Chondrocyte (in vitro differentiated cells): Measurements from ENCODE around the gene TFF1. TPM values are rescaled to one million over a fixed set of nuclear protein-coding genes. Genes with fewer than 3 reads are reported as not detected.

Experiments used
- DNase-seq: peaks from one replicate; pipeline ENCODE4 v3.0.0; 2021; ENCODE audit warnings: mixed read lengths, low spot score
- H3K27ac Mint-ChIP-seq: one replicate; pipeline ENCODE4 v1.8.0; 2021; ENCODE audit warnings: mild to moderate bottlenecking, moderate library complexity, mixed read lengths; ENCODE audit not compliant: unreplicated experiment
- H3K27me3 Mint-ChIP-seq: 2 replicates; pipeline ENCODE4 v1.8.0; 2021; ENCODE audit warnings: low read depth, mixed read lengths
- H3K36me3 Mint-ChIP-seq: 2 replicates; pipeline ENCODE4 v1.8.0; 2021; ENCODE audit warnings: low read depth, mixed read lengths
- H3K4me1 Mint-ChIP-seq: 2 replicates; pipeline ENCODE4 v1.8.0; 2021; ENCODE audit warnings: low read depth, mild to moderate bottlenecking, mixed read lengths
- H3K4me3 Mint-ChIP-seq: one replicate; pipeline ENCODE4 v1.8.0; 2021; ENCODE audit warnings: mild to moderate bottlenecking, moderate library complexity, mixed read lengths; ENCODE audit not compliant: unreplicated experiment
- H3K9me3 Mint-ChIP-seq: 2 replicates; pipeline ENCODE4 v1.8.0; 2021; ENCODE audit warnings: low read depth, mixed read lengths
- CTCF ChIP-seq: fragments of 200-600 bp; sonication (generic); IDR thresholded peaks from 2 replicates; pipeline ENCODE4 v1.5.0; 2021; ENCODE audit warnings: antibody characterized with exemption, mild to moderate bottlenecking, moderate library complexity
- total RNA-seq: library from RNA; stranded (reverse); gene quantifications from 3 replicates; pipeline ENCODE4 v1.2.1, GENCODE V29; 2021

Gene TFF1
- total RNA-seq, 1 donor from 2014 or later, result not detected

- Mint-ChIP-seq H3K4me3 (no peak overlapping the region), H3K27ac (no peak overlapping the region), H3K9me3 (no peaks in the 10 kb centered on the region), H3K4me1 (peaks cover 12% of the 10 kb centered on the region), H3K27me3 (peaks cover 16% of the 10 kb centered on the region), H3K36me3 (no peaks in the 10 kb centered on the region)
- no peak for DNase-seq
- no peak for TF ChIP-seq CTCF
Measured at GRCh38 chr21:42319851-42320572, 46.3 kb downstream of the TFF1 start.

GRCh38 chr21:42319376-42319775 lies 47.0 kb downstream of the TFF1 start:
- Mint-ChIP-seq H3K9me3 (no peaks in the 10 kb centered on the region), H3K4me1 (peaks cover 14% of the 10 kb centered on the region), H3K4me3 (no peak overlapping the region), H3K27me3 (peaks cover 13% of the 10 kb centered on the region), H3K27ac (no peak overlapping the region), H3K36me3 (no peaks in the 10 kb centered on the region)
- TF ChIP-seq CTCF, result no peak
- no peak for DNase-seq

- no peaks in the 10 kb centered on the region for H3K9me3 Mint-ChIP-seq
- peaks cover 14% of the 10 kb centered on the region for H3K4me1 Mint-ChIP-seq
- no peaks in the 10 kb centered on the region for H3K36me3 Mint-ChIP-seq
- H3K27ac Mint-ChIP-seq, result no peak overlapping the region
- H3K4me3 Mint-ChIP-seq, result no peak overlapping the region
- TF ChIP-seq CTCF, result no peak
- DNase-seq, result no peak
- H3K27me3 Mint-ChIP-seq, result peaks cover 4% of the 10 kb centered on the region
Measured at GRCh38 chr21:42317826-42318746, 48.2 kb downstream of the TFF1 start.

- no peaks in the 10 kb centered on the region for H3K27me3 Mint-ChIP-seq
- H3K4me1 Mint-ChIP-seq, result peaks cover 14% of the 10 kb centered on the region
- no peaks in the 10 kb centered on the region for H3K9me3 Mint-ChIP-seq
- H3K36me3 Mint-ChIP-seq, result no peaks in the 10 kb centered on the region
- H3K27ac Mint-ChIP-seq, result no peak overlapping the region
- DNase-seq, result no peak
- no peak for TF ChIP-seq CTCF
- H3K4me3 Mint-ChIP-seq, result no peak overlapping the region
Measured at GRCh38 chr21:42317341-42317741, 49.0 kb downstream of the TFF1 start.

- Mint-ChIP-seq H3K4me1 (peaks cover 14% of the 10 kb centered on the region), H3K27me3 (no peaks in the 10 kb centered on the region), H3K4me3 (no peak overlapping the region), H3K27ac (no peak overlapping the region), H3K36me3 (no peaks in the 10 kb centered on the region), H3K9me3 (no peaks in the 10 kb centered on the region)
- DNase-seq, result no peak
- no peak for TF ChIP-seq CTCF
Measured at GRCh38 chr21:42316891-42317290, 49.4 kb downstream of the TFF1 start.
